Mesenchymal stem cell (in vitro differentiated cells and primary cell): ENCODE measurements around the gene RAB4A.

Experiments used
- DNase-seq: peaks from one replicate; pipeline ENCODE4 v3.0.0-alpha.2; 2013
- H2AFZ ChIP-seq: one replicate; pipeline ENCODE4 v1.6.1; 2013; ENCODE audit warnings: low read depth, mild to moderate bottlenecking, control low read depth, inconsistent platforms, low read length, moderate library complexity
- H2AK5ac ChIP-seq: 2 replicates; pipeline ENCODE4 v1.6.1; 2013; ENCODE audit warnings: low read length, moderate library complexity, mild to moderate bottlenecking, inconsistent platforms; ENCODE audit not compliant: severe bottlenecking
- H2BK120ac ChIP-seq: one replicate; pipeline ENCODE4 v1.6.1; 2013; ENCODE audit warnings: low read depth, mild to moderate bottlenecking, inconsistent platforms, low read length, moderate library complexity
- H2BK12ac ChIP-seq, 2 experiments: one replicate each; pipeline ENCODE4 v1.6.1; 2013; ENCODE audit warnings: inconsistent platforms in 2 of 2, low read length in 2 of 2, mild to moderate bottlenecking in 2 of 2, moderate library complexity in 2 of 2, control low read depth in 1 of 2
- H2BK15ac ChIP-seq: one replicate; pipeline ENCODE4 v1.6.1; 2013; ENCODE audit warnings: mild to moderate bottlenecking, low read depth, inconsistent platforms; ENCODE audit not compliant: poor library complexity, severe bottlenecking
- H2BK5ac ChIP-seq: 2 replicates; pipeline ENCODE4 v1.6.1; 2013; ENCODE audit warnings: low read depth, mild to moderate bottlenecking, low read length, control low read depth, inconsistent platforms; ENCODE audit not compliant: poor library complexity, severe bottlenecking
- H3K14ac ChIP-seq, 2 experiments: one replicate each; pipeline ENCODE4 v1.6.1; 2013; ENCODE audit warnings: inconsistent platforms in 2 of 2, low read length in 2 of 2, control low read depth in 1 of 2, mild to moderate bottlenecking in 1 of 2, moderate library complexity in 1 of 2
- H3K18ac ChIP-seq, 2 experiments: one replicate each; pipeline ENCODE4 v1.6.1; 2013; ENCODE audit warnings: inconsistent platforms in 2 of 2, low read length in 2 of 2, control low read depth in 1 of 2, low read depth in 1 of 2, mild to moderate bottlenecking in 1 of 2
- H3K23ac ChIP-seq, 2 experiments: one replicate each; pipeline ENCODE4 v1.6.1; 2013; ENCODE audit warnings: inconsistent platforms in 2 of 2, low read length in 2 of 2, mild to moderate bottlenecking in 2 of 2, moderate library complexity in 2 of 2, control low read depth in 1 of 2
- H3K27ac ChIP-seq: 2 replicates; pipeline ENCODE4 v1.5.1; 2013; ENCODE audit warnings: mild to moderate bottlenecking, moderate library complexity, low read length, control low read depth, inconsistent platforms; ENCODE audit not compliant: poor library complexity, severe bottlenecking
- H3K27me3 ChIP-seq, 2 experiments: 2 replicates each; pipeline versions ENCODE4 v1.6.1 to v1.7.0; 2013; ENCODE audit warnings: low read length in 2 of 2, mild to moderate bottlenecking in 2 of 2, moderate library complexity in 2 of 2, control low read depth in 1 of 2, inconsistent platforms in 1 of 2; ENCODE audit not compliant: control insufficient read depth in 1 of 2, insufficient read depth in 1 of 2
- H3K36me3 ChIP-seq, 2 experiments: 2 replicates each; pipeline versions ENCODE4 v1.6.1 to v1.7.0; 2013; ENCODE audit warnings: low read length in 2 of 2, control low read depth in 1 of 2, inconsistent platforms in 1 of 2, low read depth in 1 of 2, mild to moderate bottlenecking in 1 of 2; ENCODE audit not compliant: insufficient read depth in 2 of 2, control insufficient read depth in 1 of 2
- H3K4ac ChIP-seq, 2 experiments: one replicate each; pipeline ENCODE4 v1.6.1; 2013; ENCODE audit warnings: inconsistent platforms in 2 of 2, low read length in 2 of 2, mild to moderate bottlenecking in 2 of 2, moderate library complexity in 2 of 2, control low read depth in 1 of 2, low read depth in 1 of 2
- H3K4me1 ChIP-seq: 2 replicates; pipeline ENCODE4 v1.6.1; 2013; ENCODE audit warnings: low read depth, low read length, control low read depth; ENCODE audit not compliant: control insufficient read depth, insufficient read depth
- H3K4me2 ChIP-seq: 2 replicates; pipeline ENCODE4 v1.6.1; 2013; ENCODE audit warnings: low read length, mild to moderate bottlenecking, inconsistent platforms; ENCODE audit not compliant: poor library complexity, severe bottlenecking
- H3K4me3 ChIP-seq, 2 experiments: 2 replicates each; pipeline versions ENCODE4 v1.5.1 to v1.7.0; 2013; ENCODE audit warnings: low read length in 2 of 2, mild to moderate bottlenecking in 2 of 2, control low read depth in 1 of 2, low read depth in 1 of 2; ENCODE audit not compliant: insufficient read depth in 1 of 2
- H3K79me1 ChIP-seq: replicated peaks from 2 replicates; pipeline ENCODE4 v1.6.1; 2013; ENCODE audit warnings: mild to moderate bottlenecking, control low read depth, low read length, inconsistent platforms; ENCODE audit not compliant: poor library complexity, severe bottlenecking
- H3K9ac ChIP-seq: 2 replicates; pipeline ENCODE4 v1.7.0; 2013; ENCODE audit warnings: mild to moderate bottlenecking, low read length, moderate library complexity
- H3K9me3 ChIP-seq: 2 replicates; pipeline ENCODE4 v1.7.0; 2013; ENCODE audit warnings: mild to moderate bottlenecking, low read length; ENCODE audit not compliant: control insufficient read depth
- H4K8ac ChIP-seq: one replicate; pipeline ENCODE4 v1.6.1; 2013; ENCODE audit warnings: inconsistent platforms, mild to moderate bottlenecking, low read length, moderate library complexity
- H4K91ac ChIP-seq: one replicate; pipeline ENCODE4 v1.6.1; 2013; ENCODE audit warnings: mild to moderate bottlenecking, low read length, inconsistent platforms
- WGBS: methylation state at CpG from one replicate; pipeline ENCODE4 v1.1.7; 2013; ENCODE audit warnings: mixed read lengths; 5-methylcytosine and 5-hydroxymethylcytosine counted together

Gene RAB4A

GRCh38 chr1:229339086-229339485 is 68.2 kb downstream of the RAB4A start:
- peaks cover 26% of the 10 kb centered on the region for H3K79me1 ChIP-seq
- no peak overlapping the region for H3K4me3 ChIP-seq
- no peak overlapping the region for H2BK120ac ChIP-seq
- H4K8ac ChIP-seq: no peak overlapping the region
- no peak overlapping the region for H3K23ac ChIP-seq
- H3K27ac ChIP-seq: no peak overlapping the region
- no peak overlapping the region for H2BK15ac ChIP-seq
- peaks cover 7% of the 10 kb centered on the region for H3K4me1 ChIP-seq
- H3K14ac ChIP-seq: no peak overlapping the region
- H3K9ac ChIP-seq: no peak overlapping the region
- DNase-seq: no peak
- no peak overlapping the region for H4K91ac ChIP-seq
- peaks cover 0 to 3% of the 10 kb centered on the region in 2 experiments for H3K36me3 ChIP-seq
- no peak overlapping the region for H2AK5ac ChIP-seq
- H3K4ac ChIP-seq: no peak overlapping the region
- no peaks in the 10 kb centered on the region for H3K9me3 ChIP-seq
- H3K4me2 ChIP-seq: no peak overlapping the region
- no peak overlapping the region for H3K18ac ChIP-seq
- no peaks in the 10 kb centered on the region for H3K27me3 ChIP-seq
- H2BK5ac ChIP-seq: no peak overlapping the region
- WGBS: 98% methylated on average over 4 of the region's 4 CpGs
- H2BK12ac ChIP-seq: no peak overlapping the region
- no peak overlapping the region for H2AFZ ChIP-seq

- H3K4me2 ChIP-seq: no peak overlapping the region
- H3K9ac ChIP-seq: no peak overlapping the region
- no peak overlapping the region for H2BK5ac ChIP-seq
- H2BK120ac ChIP-seq: no peak overlapping the region
- no peak overlapping the region for H2AK5ac ChIP-seq
- no peak overlapping the region for H3K18ac ChIP-seq
- no peak overlapping the region for H2AFZ ChIP-seq
- no peaks in the 10 kb centered on the region for H3K9me3 ChIP-seq
- no peak overlapping the region for H3K27ac ChIP-seq
- H3K4me3 ChIP-seq: no peak overlapping the region
- H3K36me3 ChIP-seq: peaks cover 0 to 3% of the 10 kb centered on the region in 2 experiments
- 100% methylated on average over 1 of the region's 3 CpGs for WGBS
- no peaks in the 10 kb centered on the region for H3K27me3 ChIP-seq
- peak; percentile 13 for DNase-seq
- H3K23ac ChIP-seq: no peak overlapping the region
- H3K4me1 ChIP-seq: peaks cover 7% of the 10 kb centered on the region
- H4K91ac ChIP-seq: no peak overlapping the region
- no peak overlapping the region for H2BK12ac ChIP-seq
- H3K79me1 ChIP-seq: peaks cover 26% of the 10 kb centered on the region
- H2BK15ac ChIP-seq: no peak overlapping the region
- H4K8ac ChIP-seq: no peak overlapping the region
- no peak overlapping the region for H3K4ac ChIP-seq
- no peak overlapping the region for H3K14ac ChIP-seq
Observed at GRCh38 chr1:229339520-229339919, 68.6 kb downstream of the RAB4A start.

GRCh38 chr1:229340496-229340895 is 69.6 kb downstream of the RAB4A start:
- H2AK5ac ChIP-seq: no peak overlapping the region
- H3K9me3 ChIP-seq: no peaks in the 10 kb centered on the region
- H3K9ac ChIP-seq: no peak overlapping the region
- H3K4me2 ChIP-seq: no peak overlapping the region
- H3K4me1 ChIP-seq: peaks cover 6% of the 10 kb centered on the region
- H3K79me1 ChIP-seq: peaks cover 20% of the 10 kb centered on the region
- no peak overlapping the region for H4K91ac ChIP-seq
- H3K27me3 ChIP-seq: no peaks in the 10 kb centered on the region
- H3K4me3 ChIP-seq: no peak overlapping the region
- H2BK5ac ChIP-seq: no peak overlapping the region
- H3K14ac ChIP-seq: no peak overlapping the region
- no peak overlapping the region for H3K18ac ChIP-seq
- peak overlapping the region in 1 of 2 experiments; percentile 3 for H2BK12ac ChIP-seq
- DNase-seq: no peak
- no peak overlapping the region for H2AFZ ChIP-seq
- no peak overlapping the region for H4K8ac ChIP-seq
- no peak overlapping the region for H2BK120ac ChIP-seq
- peaks cover 0 to 2% of the 10 kb centered on the region in 2 experiments for H3K36me3 ChIP-seq
- no peak overlapping the region for H2BK15ac ChIP-seq
- no peak overlapping the region for H3K4ac ChIP-seq
- no peak overlapping the region for H3K27ac ChIP-seq
- 92% methylated on average over 6 of the region's 6 CpGs for WGBS
- H3K23ac ChIP-seq: no peak overlapping the region

GRCh38 chr1:229341774-229342655 is 71.1 kb downstream of the RAB4A start:
- peak; percentile 80 for DNase-seq
- Histone ChIP-seq H3K79me1 (peaks cover 13% of the 10 kb centered on the region), H3K27ac (no peak overlapping the region), H2AK5ac (no peak overlapping the region), H3K4me3 (peak overlapping the region; percentile 88 to 97), H2BK12ac (no peak overlapping the region), H2BK15ac (no peak overlapping the region), H4K8ac (no peak overlapping the region), H3K9ac (peak overlapping the region; percentile 88), H3K4me2 (peak overlapping the region; percentile 94), H3K4me1 (peaks cover 4% of the 10 kb centered on the region), H3K36me3 (no peaks in the 10 kb centered on the region), H3K9me3 (no peaks in the 10 kb centered on the region), H3K27me3 (peaks cover 5 to 7% of the 10 kb centered on the region in 2 experiments), H3K14ac (peak overlapping the region in 1 of 2 experiments; percentile 88), H2BK120ac (peak overlapping the region; percentile 78), H3K4ac (peak overlapping the region in 1 of 2 experiments; percentile 33), H2BK5ac (peak overlapping the region; percentile 15), H4K91ac (no peak overlapping the region), H3K18ac (peak overlapping the region; percentile 28 to 68), H2AFZ (peak overlapping the region; percentile 96), H3K23ac (peak overlapping the region in 1 of 2 experiments; percentile 77)
- under 1% methylated on average over 75 of the region's 103 CpGs for WGBS
